ENCODE measurements around the gene SLC9B1.
"Not testable (repeated sequence)": the region's sequence is repeated elsewhere in the genome, so short reads cannot be mapped to it uniquely, and the experiment has no call there.

- not testable (repeated sequence) for TF ChIP-seq CTCF (conservative IDR thresholded peaks at IDR 0.05 in 1 of 2, IDR thresholded peaks at IDR 0.05 in 1 of 2; ENCODE audit: low read depth in 1 of 2, low read length in 2 of 2); EZH2 (IDR thresholded peaks at IDR 0.05; ENCODE audit: low read length, missing control alignments)
These were observed 129.6 kb downstream of the SLC9B1 start for GRCh38 chr4:102889866-102890265.

All from fibroblast of lung (primary cell).